Right atrium auricular region (tissue), 2 donors: ENCODE results near the gene TMEM63B. TPM values are rescaled to one million over a fixed set of nuclear protein-coding genes. Genes with fewer than 3 reads are reported as not detected.

Experiments used
- DNase-seq: peaks from one replicate; pipeline ENCODE4 v3.0.0-alpha.2; 2019; ENCODE audit warnings: low spot score
- H3K27ac ChIP-seq, 2 donors: fragments of 200-600 bp; sonication (generic); 1 replicate in 1 of 2; 2 replicates in 1 of 2; pipeline ENCODE4 v1.5.1; 2016 to 2019
- H3K27me3 ChIP-seq, 2 donors: fragments of 200-600 bp; sonication (generic); one replicate each; pipeline versions ENCODE4 v1.5.1 to v1.6.0; 2017 to 2019
- H3K36me3 ChIP-seq: fragments of 200-600 bp; sonication (generic); one replicate; pipeline ENCODE4 v1.5.1; 2016
- H3K4me1 ChIP-seq, 2 donors: fragments of 200-600 bp; sonication (generic); one replicate each; pipeline versions ENCODE4 v1.5.1 to v1.6.0; 2017 to 2019
- H3K4me3 ChIP-seq, 2 donors: fragments of 200-600 bp; sonication (generic); 1 replicate in 1 of 2; 2 replicates in 1 of 2; pipeline ENCODE4 v1.5.1; 2017 to 2019; ENCODE audit warnings: mild to moderate bottlenecking in 1 of 2, moderate library complexity in 1 of 2
- H3K9me3 ChIP-seq, 2 donors: fragments of 200-600 bp; sonication (generic); one replicate each; pipeline ENCODE4 v1.5.1; 2019
- total RNA-seq, 2 donors: library from RNA; depleted of rRNA; stranded (reverse); fragments of >200 nt; gene quantifications; one replicate each; pipeline ENCODE4 v1.1.0, GENCODE V29; 2016
- TF ChIP-seq, protein P1 (sequence below), 2 donors: fragments of 200-600 bp; sonication (generic); IDR thresholded peaks; one replicate each; pipeline ENCODE4 v1.5.1; 2019; ENCODE audit warnings: antibody characterized with exemption in 2 of 2

The TMEM63B gene
- total RNA-seq, 2 donors from 2014 or later: 29.2 to 37.1 TPM

DNA sequence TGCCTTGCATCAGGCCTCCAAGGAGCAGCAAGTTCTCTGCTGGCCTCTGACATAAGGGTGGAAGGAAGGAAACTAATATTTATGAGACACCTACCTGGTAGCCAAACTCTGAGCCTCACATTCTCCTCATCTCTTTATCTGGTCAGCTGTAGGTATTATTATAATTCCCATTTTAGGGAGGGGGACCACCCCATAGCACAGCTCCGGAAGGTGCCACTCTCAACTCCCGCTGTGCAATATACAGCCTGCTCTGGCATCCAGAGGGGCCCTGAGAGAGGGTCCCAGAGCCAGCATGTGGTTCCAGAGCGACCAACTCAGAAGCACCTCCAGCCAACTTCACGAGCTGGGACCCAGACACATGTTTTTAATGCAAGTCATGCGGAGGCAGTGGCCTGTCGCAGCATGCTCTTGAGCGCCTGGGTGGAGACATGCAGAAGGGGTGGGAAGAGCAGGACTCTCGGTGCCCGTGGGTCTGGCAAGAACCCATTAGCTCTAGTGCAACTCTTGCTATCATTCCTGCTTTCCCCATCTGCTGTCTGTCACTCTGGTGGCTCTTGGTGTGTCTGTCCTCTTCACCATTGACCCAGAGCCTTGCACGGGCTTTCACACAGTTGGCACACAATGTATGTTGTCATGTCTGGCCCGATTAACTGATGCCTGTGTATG, 74.4 kb downstream of the TMEM63B start:
- Histone ChIP-seq H3K9me3 (no peaks in the 10 kb centered on the region), H3K4me1 (peaks cover 0 to 12% of the 10 kb centered on the region in 2 donors), H3K4me3 (no peak overlapping the region), H3K27ac (peak overlapping the region; percentile 13 to 61), H3K27me3 (no peaks in the 10 kb centered on the region), H3K36me3 (no peaks in the 10 kb centered on the region)
- DNase-seq: no peak
- TF ChIP-seq, protein P1, sequence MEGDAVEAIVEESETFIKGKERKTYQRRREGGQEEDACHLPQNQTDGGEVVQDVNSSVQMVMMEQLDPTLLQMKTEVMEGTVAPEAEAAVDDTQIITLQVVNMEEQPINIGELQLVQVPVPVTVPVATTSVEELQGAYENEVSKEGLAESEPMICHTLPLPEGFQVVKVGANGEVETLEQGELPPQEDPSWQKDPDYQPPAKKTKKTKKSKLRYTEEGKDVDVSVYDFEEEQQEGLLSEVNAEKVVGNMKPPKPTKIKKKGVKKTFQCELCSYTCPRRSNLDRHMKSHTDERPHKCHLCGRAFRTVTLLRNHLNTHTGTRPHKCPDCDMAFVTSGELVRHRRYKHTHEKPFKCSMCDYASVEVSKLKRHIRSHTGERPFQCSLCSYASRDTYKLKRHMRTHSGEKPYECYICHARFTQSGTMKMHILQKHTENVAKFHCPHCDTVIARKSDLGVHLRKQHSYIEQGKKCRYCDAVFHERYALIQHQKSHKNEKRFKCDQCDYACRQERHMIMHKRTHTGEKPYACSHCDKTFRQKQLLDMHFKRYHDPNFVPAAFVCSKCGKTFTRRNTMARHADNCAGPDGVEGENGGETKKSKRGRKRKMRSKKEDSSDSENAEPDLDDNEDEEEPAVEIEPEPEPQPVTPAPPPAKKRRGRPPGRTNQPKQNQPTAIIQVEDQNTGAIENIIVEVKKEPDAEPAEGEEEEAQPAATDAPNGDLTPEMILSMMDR (IDR thresholded peaks at IDR 0.05): no peak

DNA sequence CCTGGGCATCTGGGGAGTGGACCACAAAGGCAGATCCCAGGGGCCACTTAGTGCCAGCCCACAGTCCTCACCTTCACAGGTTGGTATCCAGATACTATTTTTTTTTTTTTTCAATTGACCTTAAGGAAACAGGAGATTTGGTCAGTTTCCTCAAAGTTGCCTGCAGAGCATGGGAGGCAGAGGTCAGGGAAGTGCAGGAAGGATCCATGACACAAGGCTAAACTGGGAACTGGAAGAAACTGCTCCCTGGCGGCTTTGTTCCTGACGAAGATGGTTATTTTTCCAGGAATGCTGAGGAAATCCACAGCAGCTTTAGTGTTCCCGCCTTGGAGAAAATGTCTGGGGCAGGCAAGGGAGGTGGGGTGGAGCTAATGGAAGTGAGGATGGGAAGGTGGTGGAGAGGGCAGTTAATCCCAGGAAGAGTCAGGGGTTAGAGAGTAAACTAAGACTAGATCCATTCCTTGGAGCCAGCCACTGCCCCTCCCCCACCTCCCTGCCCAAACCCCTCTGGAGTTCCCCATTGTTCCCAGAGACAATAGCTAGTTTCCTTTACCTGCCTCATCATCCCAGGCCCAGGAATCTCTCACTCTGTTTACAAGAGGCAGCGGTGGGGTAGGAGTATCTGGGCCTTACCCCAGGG, 75.1 kb downstream of the TMEM63B start:
- Histone ChIP-seq H3K4me1 (peaks cover 0 to 12% of the 10 kb centered on the region in 2 donors), H3K36me3 (no peaks in the 10 kb centered on the region), H3K9me3 (no peaks in the 10 kb centered on the region), H3K27me3 (no peaks in the 10 kb centered on the region), H3K4me3 (no peak overlapping the region), H3K27ac (peak overlapping the region; percentile 13 to 61)
- TF ChIP-seq, protein P1 (IDR thresholded peaks at IDR 0.05): no peak
- DNase-seq: no peak

DNA sequence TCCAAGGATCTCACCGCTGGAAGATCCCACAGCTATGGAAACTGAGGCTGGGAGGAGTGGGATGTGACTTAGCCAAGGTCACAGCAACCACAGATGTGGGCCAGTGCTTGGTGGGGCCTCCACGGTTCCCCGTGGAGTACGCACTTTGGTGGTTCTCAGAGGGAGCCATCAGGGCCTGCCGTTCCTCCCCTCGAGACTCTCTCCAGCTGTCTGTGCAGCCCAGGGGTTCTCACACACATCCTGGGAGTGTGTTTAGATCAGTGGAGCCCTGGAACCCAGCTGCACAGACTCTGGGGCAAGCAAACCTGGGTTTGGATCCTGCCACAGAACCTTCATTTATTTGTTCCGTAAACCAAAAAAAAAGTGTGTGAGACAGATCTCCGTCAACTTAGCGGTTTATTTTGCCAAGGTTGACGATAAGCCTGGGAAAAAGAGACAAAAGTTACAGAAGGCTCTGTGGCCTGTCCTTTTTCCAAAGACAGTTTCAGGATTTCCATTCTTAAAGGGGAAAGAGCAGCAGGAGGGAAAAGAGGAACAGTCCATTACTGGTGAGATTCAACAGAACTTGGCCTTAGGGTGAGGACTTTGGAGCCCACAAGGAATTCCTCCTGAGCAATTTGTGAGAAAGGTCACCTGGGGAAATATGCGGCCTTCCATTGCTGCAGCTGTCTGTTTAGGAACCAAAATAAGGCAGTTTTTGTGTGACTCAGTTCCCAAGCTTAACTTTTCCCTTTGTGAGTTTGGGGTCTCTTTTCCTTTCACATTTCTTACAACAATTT, 75.8 kb downstream of the TMEM63B start:
- no peak for DNase-seq
- Histone ChIP-seq H3K9me3 (no peaks in the 10 kb centered on the region), H3K27ac (peak overlapping the region; percentile 13 to 61), H3K4me1 (peaks cover 0 to 12% of the 10 kb centered on the region in 2 donors), H3K27me3 (no peaks in the 10 kb centered on the region), H3K36me3 (no peaks in the 10 kb centered on the region), H3K4me3 (no peak overlapping the region)
- TF ChIP-seq, protein P1 (IDR thresholded peaks at IDR 0.05): no peak

DNA sequence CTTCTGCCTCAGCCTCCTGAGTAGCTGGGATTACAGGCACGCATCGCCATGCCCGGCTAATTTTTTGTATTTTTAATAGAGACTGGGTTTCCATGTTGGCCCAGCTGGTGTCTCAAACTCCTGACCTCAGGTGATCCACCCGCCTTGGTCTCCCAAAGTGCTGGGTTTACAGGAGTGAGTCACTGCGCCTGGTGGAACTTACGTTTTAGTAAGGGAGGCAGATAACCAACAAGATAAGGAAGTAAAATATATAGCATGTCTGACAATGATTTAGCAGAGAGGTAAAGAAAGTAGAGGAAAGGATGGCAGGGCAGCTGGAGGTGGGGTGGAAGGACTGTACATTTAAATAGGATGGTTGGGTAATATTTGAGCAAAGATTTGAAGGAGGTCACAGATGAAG, 76.6 kb downstream of the TMEM63B start:
- no peaks in the 10 kb centered on the region for H3K27me3 ChIP-seq
- no peaks in the 10 kb centered on the region for H3K9me3 ChIP-seq
- peak overlapping the region in 1 of 2 donors; percentile 61 for H3K27ac ChIP-seq
- TF ChIP-seq, protein P1 (IDR thresholded peaks at IDR 0.05): no peak
- H3K36me3 ChIP-seq: no peaks in the 10 kb centered on the region
- peaks cover 0 to 12% of the 10 kb centered on the region in 2 donors for H3K4me1 ChIP-seq
- no peak overlapping the region for H3K4me3 ChIP-seq
- DNase-seq: no peak

Other genes starting within 250 kb of the TMEM63B start
- gene MRPL14, start 102 bp upstream of the TMEM63B start, total RNA-seq: 10 to 100 TPM; 44.1 to 45.9 TPM
- gene CAPN11, start 31.3 kb downstream of the TMEM63B start, total RNA-seq: under 1 TPM; 0.16 to 0.44 TPM
- gene MYMX, start 89.4 kb downstream of the TMEM63B start, total RNA-seq: not detected
- 100 to 1,000 TPM; 105 to 256 TPM for gene SLC29A1, start 96.0 kb downstream of the TMEM63B start, total RNA-seq
- 100 to 1,000 TPM; 716 to 772 TPM for gene HSP90AB1, start 119.5 kb downstream of the TMEM63B start, total RNA-seq
- 10 to 100 TPM; 23.0 to 23.7 TPM for gene SLC35B2, start 130.0 kb downstream of the TMEM63B start, total RNA-seq
- gene NFKBIE, start 138.0 kb downstream of the TMEM63B start, total RNA-seq: 1 to 10 TPM; 3.8 to 8.7 TPM
- gene TMEM151B, start 142.9 kb downstream of the TMEM63B start, total RNA-seq: 1 to 10 TPM in 1 of 2 donors, under 1 TPM in 1; 0.11 to 2.6 TPM
- 1 to 10 TPM; 6.5 to 7.4 TPM for gene AARS2, start 185.8 kb downstream of the TMEM63B start, total RNA-seq
- gene SPATS1, start 215.1 kb downstream of the TMEM63B start, total RNA-seq: not detected